HG03159 (cell line): ENCODE results near the gene TMEM184B.

Experiments
- ATAC-seq: cut with Tn5 transposase; IDR thresholded peaks from one replicate; pipeline ENCODE4 v1.9.1; 2021; ENCODE audit warnings: mild to moderate bottlenecking, moderate library complexity; ENCODE audit not compliant: unreplicated experiment

The TMEM184B gene

GRCh38 chr22:38272373-38273134, at the start of gene TMEM184B:
TMEM184B (minus strand) TSS chr22:38273010; CDS start chr22:38247961, 25,049 bp downstream.
- peak; percentile 71 for ATAC-seq

DNA sequence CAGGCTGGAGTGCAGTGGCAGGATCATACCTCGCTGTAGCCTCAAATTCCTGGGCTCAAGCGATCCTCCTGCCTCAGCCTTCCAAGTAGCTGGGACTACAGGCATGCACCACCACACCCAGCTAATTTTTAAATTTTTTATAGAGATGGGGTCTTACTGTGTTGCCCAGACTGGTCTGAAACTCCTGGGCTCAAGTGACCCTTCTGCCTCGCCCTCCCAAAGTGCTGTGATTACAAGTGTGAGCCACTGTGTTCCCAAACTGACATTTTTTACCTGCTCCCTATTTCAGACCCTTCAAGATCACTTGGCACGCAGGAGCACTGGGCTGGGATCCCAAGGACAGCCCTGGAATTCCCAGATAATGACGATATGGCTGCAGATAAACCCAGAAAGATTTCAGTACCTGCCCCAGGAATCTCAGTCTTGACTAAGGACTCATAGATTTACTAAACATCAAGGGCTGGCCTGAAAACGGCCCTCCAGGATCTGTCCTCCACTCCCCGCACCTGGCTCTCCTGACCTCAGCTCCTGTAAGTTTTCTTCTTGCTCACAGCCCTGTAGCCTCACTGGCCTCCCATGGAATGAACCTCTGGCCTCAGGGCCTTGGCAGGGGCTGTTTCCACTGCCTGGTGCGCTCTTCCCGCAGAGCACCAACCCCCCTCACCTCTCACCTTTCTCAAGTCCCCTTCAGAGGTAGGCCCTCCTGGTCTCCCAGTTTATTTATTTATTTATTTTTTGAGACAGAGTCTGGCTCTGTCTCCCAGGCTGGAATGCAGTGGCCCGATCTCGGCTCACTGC, 48.0 kb upstream of the TMEM184B start:
- ATAC-seq: no peak

GRCh38 chr22:38318792-38319773, 46.3 kb upstream of the TMEM184B start:
- no peak for ATAC-seq

DNA sequence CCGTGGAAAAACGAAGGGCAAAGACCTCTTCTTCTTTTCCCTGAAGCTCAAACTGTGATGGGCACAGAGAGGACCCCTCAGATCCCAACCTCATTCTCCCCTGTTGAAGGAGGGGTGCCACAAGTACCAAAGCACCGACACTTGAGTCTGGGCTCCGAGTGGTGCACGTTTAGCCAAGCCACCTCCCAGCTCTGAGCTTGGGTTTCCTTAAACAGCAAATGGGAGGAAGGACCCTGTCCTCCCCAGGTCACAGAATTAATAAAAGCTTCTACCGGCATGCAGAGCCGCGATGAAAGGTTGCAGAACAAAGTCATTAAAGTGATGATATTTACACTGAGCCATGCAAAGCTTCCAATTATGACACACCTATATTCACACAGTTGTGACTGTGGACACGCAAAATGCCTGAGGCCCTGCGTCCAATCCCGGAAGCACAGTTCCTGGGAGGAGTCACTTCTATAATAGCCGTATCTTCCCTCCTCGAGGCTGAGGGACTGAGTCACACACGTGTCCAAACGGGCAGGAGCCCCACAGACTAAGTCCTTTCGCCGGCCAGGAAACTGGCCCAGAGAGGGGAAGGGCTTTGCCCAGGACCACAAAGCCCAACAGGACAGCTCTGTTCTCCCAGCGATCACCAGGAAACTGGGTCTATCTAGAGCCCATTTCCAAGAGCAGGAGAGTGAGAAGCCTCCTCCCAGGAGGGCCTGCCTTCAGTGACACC, 45.3 kb upstream of the TMEM184B start:
- no peak for ATAC-seq

GRCh38 chr22:38317122-38317994, 44.5 kb upstream of the TMEM184B start, which contains the start of gene CSNK1E:
CSNK1E (minus strand) TSS chr22:38317433; CDS start chr22:38314157, 3,276 bp downstream.
- ATAC-seq: peak; percentile 41

DNA sequence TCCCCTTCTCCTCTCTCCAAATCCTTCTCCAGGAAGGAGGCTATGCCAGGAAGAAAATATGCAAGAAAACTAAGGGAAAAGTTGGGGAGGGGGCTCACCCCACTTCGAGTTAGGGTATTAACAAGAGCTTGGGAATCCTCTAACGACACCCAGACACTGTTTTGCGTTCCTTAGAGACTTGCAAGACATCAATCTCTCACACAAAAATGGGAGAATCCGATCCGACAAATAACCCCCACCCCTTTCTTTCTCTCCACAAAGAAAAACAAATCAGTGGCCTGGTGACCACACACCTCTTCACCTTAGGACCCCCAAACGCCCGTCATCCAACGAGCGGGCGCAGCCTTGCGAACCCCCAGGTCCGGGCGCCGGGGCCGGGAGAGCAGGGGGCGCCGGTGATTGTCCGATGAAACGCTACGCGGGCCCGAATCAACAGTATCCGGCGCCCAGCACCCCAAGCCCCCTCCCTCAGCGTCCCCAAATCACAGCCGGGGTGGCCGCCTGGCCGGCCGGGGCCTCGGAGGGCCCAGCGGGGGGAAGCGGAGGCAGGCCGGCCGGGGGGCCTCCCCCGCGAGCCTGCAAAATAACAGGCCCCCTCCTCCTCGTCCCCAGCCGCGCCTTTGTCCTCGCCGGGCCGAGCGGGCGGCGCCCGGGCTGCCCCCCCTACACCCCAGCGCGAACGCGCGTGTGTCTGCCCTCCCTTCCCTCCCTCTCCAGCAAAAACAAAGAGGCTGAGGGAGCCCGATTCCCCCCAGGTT, 43.7 kb upstream of the TMEM184B start:
- ATAC-seq: peak; percentile 29

- no peak for ATAC-seq
Measured at GRCh38 chr22:38315823-38316363, 43.1 kb upstream of the TMEM184B start.

GRCh38 chr22:38314933-38315822, 42.4 kb upstream of the TMEM184B start:
- ATAC-seq: no peak

DNA sequence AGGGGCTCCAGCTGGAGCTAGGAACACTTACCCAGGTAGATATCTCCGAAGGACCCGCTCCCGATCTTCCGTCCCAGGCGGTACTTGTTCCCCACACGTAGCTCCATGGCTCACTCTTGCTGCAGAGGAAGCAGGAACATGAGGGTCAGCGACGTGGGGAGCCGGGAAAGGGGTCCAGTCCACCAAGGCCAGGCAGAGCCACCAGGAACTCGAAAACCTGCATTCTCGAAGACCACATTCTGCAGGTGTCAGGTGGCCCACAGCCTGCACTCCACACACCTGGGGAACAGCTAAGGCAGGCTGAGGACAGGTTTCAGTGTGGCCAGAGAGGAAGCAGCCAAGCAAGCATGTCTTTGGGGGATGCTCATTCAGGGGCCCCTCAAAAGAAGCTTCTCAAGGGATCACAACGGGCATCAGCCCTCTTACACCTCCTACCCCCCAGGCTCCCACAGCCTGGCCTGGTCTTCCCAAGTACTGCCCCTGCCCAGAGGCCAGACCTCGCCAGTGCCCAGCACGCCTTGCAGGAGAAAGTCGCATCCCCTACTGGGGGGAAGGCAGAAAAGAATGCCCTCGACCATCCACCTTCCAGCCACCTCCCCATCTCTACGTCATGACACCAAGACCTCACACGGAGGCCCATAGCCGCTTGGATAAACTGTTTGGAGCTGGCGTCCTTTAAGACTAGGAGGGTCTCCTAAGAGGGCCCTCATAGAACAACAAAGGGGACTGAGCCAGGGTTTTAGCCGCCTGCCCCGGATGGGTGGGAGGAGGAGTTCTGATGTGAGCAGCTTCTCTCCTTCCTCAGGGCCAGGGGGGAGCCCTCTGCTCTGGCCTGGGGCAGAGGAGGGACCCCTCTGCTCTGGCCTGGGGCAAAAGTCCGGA, 41.5 kb upstream of the TMEM184B start:
- ATAC-seq: no peak

DNA sequence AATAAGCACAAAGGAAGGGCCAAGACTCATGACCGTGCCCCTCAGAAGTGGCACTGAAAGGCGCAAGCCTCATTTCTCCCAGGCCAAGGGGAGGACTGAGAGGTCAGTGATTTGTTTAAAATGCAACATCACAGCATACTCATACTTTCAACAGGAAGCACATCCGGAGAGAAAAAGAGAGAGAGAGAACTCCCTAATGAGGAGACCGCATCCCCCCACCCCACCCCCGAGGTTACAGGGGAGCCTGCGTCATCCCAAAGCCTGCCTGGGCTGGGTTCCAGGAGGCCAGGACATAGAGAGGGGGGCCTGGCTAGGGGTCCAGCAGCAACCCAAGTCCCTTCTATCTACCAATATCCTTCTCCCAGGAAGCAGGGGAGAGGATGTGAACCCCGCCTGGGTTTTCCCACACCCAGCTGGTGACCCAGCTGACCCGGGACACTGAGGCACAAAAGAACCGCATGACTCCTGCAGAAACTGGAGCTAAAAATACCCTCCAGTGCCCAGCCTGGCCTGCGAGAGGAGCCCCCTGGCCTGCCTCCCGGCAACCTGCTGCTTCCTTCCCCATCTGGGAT, 40.7 kb upstream of the TMEM184B start:
- ATAC-seq: no peak

DNA sequence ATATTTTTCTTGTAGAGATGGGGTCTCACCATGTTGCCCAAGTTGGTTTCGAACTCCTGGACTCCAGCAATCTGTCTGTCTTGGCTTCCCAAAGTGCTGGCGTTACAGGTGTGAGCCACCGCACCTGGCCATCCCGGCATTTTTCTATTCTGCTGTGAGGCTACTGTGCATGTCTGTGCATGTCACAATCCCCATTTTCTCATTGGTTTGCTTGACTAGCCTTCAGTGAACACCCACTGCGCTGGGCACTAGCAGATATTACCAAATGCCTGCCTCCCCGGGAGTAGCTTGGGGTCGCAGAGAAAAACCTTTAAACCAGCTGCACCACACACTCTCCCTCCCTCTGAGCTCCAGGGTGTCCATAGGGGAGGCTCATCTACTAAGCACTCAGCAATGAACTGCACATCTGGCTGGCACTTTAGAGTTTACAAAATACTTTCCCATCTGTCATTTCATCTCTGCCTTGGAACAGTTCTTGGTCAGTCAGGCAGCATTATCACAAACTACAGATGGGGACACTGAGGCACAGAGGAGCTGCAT, 39.5 kb upstream of the TMEM184B start:
- no peak for ATAC-seq

- no peak for ATAC-seq
Measured at GRCh38 chr22:38311323-38311620, 38.5 kb upstream of the TMEM184B start.

GRCh38 chr22:38310518-38311322, 37.9 kb upstream of the TMEM184B start:
- no peak for ATAC-seq

DNA sequence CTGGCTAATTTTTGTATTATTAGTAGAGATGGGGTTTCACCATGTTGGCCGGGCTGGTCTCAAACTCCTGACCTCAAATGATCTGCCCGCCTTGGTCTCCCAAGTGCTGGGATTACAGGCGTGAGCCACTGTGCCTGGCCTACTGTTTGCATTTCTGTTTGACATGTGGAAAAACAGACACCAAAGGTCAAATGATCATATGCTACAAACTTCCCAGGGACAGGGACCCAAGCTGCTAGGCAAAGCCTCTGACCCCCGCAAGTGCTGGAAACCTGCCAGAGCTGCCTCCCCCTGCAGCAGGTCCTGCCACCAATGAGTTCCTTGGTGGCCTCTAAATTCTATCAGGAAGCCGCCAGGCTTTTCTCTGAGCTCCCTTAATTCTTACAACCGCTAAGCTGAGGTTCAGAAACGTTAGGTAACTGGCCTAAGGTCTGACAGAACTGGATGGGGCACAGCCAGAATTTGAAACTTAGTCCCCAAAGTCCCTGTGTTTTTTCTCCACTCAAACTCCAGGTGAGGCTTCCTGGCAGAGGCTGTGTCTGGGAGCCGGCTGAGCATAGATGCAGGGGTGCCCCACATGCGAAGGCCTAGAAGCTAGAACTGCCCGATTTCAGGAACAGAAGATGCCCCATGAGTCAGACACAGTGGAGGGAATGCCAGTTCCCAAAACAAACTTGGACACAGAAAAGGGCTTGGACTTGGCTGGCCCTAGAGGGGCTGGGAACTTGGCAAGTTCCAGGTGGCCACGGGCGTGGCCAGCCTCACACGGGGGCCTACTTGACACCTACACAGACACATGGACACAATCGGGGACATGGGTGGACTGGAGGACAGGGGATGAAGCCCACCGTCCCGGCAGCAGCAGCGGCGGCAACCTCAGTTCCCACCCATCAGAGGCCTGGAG, 37.1 kb upstream of the TMEM184B start:
- no peak for ATAC-seq
